ENCODE results near the gene PIK3CG.
"Not testable (repeated sequence)": the region's sequence is repeated elsewhere in the genome, so short reads cannot be mapped to it uniquely, and the experiment has no call there.

Gene PIK3CG

GRCh38 chr7:106887421-106887820 is 22.3 kb downstream of the PIK3CG start:
- ATAC-seq, result no peak

GRCh38 chr7:106888204-106888603 is 23.1 kb downstream of the PIK3CG start:
- no peak for ATAC-seq

GRCh38 chr7:106890952-106891351 is 25.9 kb downstream of the PIK3CG start:
- no peak for ATAC-seq

GRCh38 chr7:106891548-106892410 is 26.7 kb downstream of the PIK3CG start:
- no peak for ATAC-seq

- ATAC-seq, result no peak
Measured at GRCh38 chr7:106893591-106893990, 28.5 kb downstream of the PIK3CG start.

- ATAC-seq, result peak; percentile 76 to 83
Measured at GRCh38 chr7:106895246-106895864, 30.3 kb downstream of the PIK3CG start.

- no peak for ATAC-seq
Measured at GRCh38 chr7:106896231-106896630, 31.1 kb downstream of the PIK3CG start.

GRCh38 chr7:106897553-106897952 is 32.5 kb downstream of the PIK3CG start:
- not testable (repeated sequence) for ATAC-seq

- ATAC-seq, result not testable (repeated sequence)
Measured at GRCh38 chr7:106898967-106899366, 33.9 kb downstream of the PIK3CG start.

GRCh38 chr7:106901828-106902441 is 36.9 kb downstream of the PIK3CG start:
- no peak for ATAC-seq

GRCh38 chr7:106905734-106906133 is 40.7 kb downstream of the PIK3CG start:
- no peak for ATAC-seq

GRCh38 chr7:106911959-106912358 is 46.9 kb downstream of the PIK3CG start:
- no peak for ATAC-seq

- ATAC-seq, result no peak
Measured at GRCh38 chr7:106914018-106914607, 49.0 kb downstream of the PIK3CG start.

GRCh38 chr7:106915407-106915806 is 50.3 kb downstream of the PIK3CG start:
- no peak for ATAC-seq

- peak; percentile 48 to 70 for ATAC-seq
Measured at GRCh38 chr7:106915873-106916272, 50.8 kb downstream of the PIK3CG start.

- no peak for ATAC-seq
Measured at GRCh38 chr7:106916679-106917078, 51.6 kb downstream of the PIK3CG start.

GRCh38 chr7:106918991-106919390 is 53.9 kb downstream of the PIK3CG start:
- no peak for ATAC-seq

GRCh38 chr7:106924468-106924867 is 59.4 kb downstream of the PIK3CG start:
- ATAC-seq, result not testable (repeated sequence)

- no peak for ATAC-seq
Measured at GRCh38 chr7:106926892-106927291, 61.8 kb downstream of the PIK3CG start.

GRCh38 chr7:106927536-106927935 is 62.5 kb downstream of the PIK3CG start:
- no peak for ATAC-seq

GRCh38 chr7:106929616-106930015 is 64.5 kb downstream of the PIK3CG start:
- ATAC-seq, result not testable (repeated sequence)

- ATAC-seq, result no peak
Measured at GRCh38 chr7:106936236-106936635, 71.2 kb downstream of the PIK3CG start.

GRCh38 chr7:106938122-106938521 is 73.0 kb downstream of the PIK3CG start:
- ATAC-seq, result not testable (repeated sequence)

All from activated CD4-positive, CD25-positive, alpha-beta regulatory T cell treated with anti-CD3 and anti-CD28 coated beads, Interleukin-2, amount 50 U/mL, for 24 hours (primary cell).